ENCODE data around the gene APOBEC3H. TPM values are rescaled to one million over a fixed set of nuclear protein-coding genes. Genes with fewer than 3 reads are reported as not detected.

Gene APOBEC3H
- polyA plus RNA-seq, 1 donor (not counting 4 experiments of a cell fraction or from before 2014, with no cell fraction given) = 0.41 TPM

DNA sequence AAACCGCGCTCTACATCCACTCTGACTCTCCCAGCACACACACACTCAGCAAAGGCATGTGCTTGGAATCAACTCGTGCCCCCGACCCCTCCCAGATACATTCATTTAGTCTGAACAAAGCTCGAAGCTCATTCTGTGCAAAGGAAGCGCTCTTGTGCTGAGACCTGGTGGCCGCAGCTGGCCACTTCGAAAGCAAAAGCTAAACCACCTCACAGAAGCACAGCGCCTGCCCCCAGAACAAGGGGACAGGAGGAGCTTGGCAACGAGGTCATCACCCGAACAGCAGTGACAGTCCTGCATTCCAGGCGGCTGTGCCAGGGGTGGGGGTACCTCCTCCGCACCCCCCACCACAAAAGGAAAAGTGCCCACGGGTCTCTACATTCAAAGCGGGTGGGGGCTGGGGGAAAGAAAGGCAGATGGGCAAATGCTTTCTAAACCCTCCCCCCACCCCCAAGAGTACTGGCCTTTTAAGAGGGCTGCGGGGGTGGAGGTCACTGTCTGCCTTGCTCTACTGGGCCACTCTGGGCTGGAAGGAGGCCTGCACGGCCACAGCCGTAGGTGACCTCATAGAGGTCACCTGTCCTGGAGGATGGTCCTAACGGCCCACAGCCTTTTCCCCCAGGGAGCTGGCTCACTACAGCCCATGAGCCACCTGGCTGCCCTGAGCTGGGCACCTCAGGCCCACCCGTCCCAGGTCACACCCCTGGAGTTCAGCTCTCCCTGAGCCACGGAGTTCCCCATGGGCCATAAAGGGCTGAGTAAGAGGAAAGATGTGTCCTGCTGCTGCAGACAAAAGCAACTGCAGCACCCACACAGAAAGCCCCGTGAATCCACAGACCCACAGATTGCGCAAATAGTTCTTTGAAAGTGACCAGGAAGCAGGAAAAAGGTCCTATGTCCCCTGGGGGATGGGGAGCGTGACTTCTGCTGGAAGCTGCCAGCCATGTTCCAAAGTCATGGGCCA, 34.1 kb downstream of the APOBEC3H start:
- no peaks in the 10 kb centered on the region for H3K9me1 ChIP-seq (ENCODE audit: control insufficient read depth, extremely low read depth, insufficient read depth, low read length)
- H3K36me3 ChIP-seq (ENCODE audit: control insufficient read depth in 2 of 2, extremely low read depth in 1 of 2, insufficient read depth in 2 of 2, low read length in 2 of 2) = no peaks in the 10 kb centered on the region
- peaks cover 15% of the 10 kb centered on the region for H3K27me3 ChIP-seq (ENCODE audit: control insufficient read depth, extremely low read depth, insufficient read depth, low read length)
- H2AFZ ChIP-seq (ENCODE audit: control insufficient read depth, low read length) = no peak overlapping the region
- H3K79me2 ChIP-seq (ENCODE audit: control insufficient read depth, insufficient read depth, low read length) = no peaks in the 10 kb centered on the region
- H3K9me3 ChIP-seq (ENCODE audit: control insufficient read depth, low read depth, low read length) = no peaks in the 10 kb centered on the region
- H3K9ac ChIP-seq (ENCODE audit: control insufficient read depth, extremely low read depth, insufficient read depth, low read length) = no peak overlapping the region
- H3K4me2 ChIP-seq (ENCODE audit: control insufficient read depth, extremely low read depth, insufficient read depth, low read depth, low read length) = no peak overlapping the region
- H3K4me1 ChIP-seq (ENCODE audit: control insufficient read depth, extremely low read depth, insufficient read depth, low read length) = no peaks in the 10 kb centered on the region
- FAIRE-seq (no peak), DNase-seq (ENCODE audit: low read depth, low spot score) (no peak)
- H3K27ac ChIP-seq (ENCODE audit: control insufficient read depth, insufficient read depth, low read length) = no peak overlapping the region
- TF ChIP-seq, protein P1, sequence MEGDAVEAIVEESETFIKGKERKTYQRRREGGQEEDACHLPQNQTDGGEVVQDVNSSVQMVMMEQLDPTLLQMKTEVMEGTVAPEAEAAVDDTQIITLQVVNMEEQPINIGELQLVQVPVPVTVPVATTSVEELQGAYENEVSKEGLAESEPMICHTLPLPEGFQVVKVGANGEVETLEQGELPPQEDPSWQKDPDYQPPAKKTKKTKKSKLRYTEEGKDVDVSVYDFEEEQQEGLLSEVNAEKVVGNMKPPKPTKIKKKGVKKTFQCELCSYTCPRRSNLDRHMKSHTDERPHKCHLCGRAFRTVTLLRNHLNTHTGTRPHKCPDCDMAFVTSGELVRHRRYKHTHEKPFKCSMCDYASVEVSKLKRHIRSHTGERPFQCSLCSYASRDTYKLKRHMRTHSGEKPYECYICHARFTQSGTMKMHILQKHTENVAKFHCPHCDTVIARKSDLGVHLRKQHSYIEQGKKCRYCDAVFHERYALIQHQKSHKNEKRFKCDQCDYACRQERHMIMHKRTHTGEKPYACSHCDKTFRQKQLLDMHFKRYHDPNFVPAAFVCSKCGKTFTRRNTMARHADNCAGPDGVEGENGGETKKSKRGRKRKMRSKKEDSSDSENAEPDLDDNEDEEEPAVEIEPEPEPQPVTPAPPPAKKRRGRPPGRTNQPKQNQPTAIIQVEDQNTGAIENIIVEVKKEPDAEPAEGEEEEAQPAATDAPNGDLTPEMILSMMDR (optimal IDR thresholded peaks at IDR 0.05 in 1 of 3, IDR thresholded peaks at IDR 0.05 in 1 of 3, conservative IDR thresholded peaks at IDR 0.05 in 1 of 3; ENCODE audit: extremely low read depth in 1 of 3, insufficient read depth in 2 of 3, low read length in 3 of 3) = no peak
- no peak for TF ChIP-seq EZH2 (IDR thresholded peaks at IDR 0.05; ENCODE audit: low read length)
- no peak overlapping the region for H3K4me3 ChIP-seq (ENCODE audit: control insufficient read depth in 2 of 3, extremely low read depth in 1 of 3, insufficient read depth in 2 of 3, low read depth in 1 of 3, low read length in 3 of 3)
- dilution Hi-C loops (cut with MboI; ENCODE audit: extremely low pct_ligation_motif_present, low sequenced_read_pairs) = no loop called here
- H4K20me1 ChIP-seq (ENCODE audit: control insufficient read depth, extremely low read depth, insufficient read depth, low read length) = no peaks in the 10 kb centered on the region

DNA sequence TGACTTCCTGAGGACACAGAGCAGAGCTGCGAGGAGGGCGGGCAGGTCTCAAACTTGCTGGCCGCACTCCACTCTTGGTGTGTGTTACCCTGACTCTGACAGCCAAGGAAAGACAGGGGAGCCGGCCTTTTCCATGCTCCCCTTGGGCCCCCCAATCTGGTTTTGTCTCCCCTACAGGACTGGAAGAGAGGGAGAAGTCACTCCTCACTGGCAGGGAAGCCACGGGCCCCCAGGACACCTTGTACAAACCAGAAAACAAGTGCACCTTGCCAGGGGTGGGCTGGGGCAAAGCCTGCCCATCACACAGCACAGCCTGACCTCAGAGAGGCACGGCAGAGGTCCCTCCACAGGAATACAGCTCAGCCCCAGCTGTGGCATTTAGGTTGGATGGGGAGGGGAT, 35.2 kb downstream of the APOBEC3H start:
- H2AFZ ChIP-seq (ENCODE audit: control insufficient read depth, low read length) = no peak overlapping the region
- peaks cover 17% of the 10 kb centered on the region for H3K27me3 ChIP-seq (ENCODE audit: control insufficient read depth, extremely low read depth, insufficient read depth, low read length)
- no peak for TF ChIP-seq EZH2 (IDR thresholded peaks at IDR 0.05; ENCODE audit: low read length)
- TF ChIP-seq, protein P1 (optimal IDR thresholded peaks at IDR 0.05 in 1 of 3, IDR thresholded peaks at IDR 0.05 in 1 of 3, conservative IDR thresholded peaks at IDR 0.05 in 1 of 3; ENCODE audit: extremely low read depth in 1 of 3, insufficient read depth in 2 of 3, low read length in 3 of 3) = no peak
- no peaks in the 10 kb centered on the region for H3K9me1 ChIP-seq (ENCODE audit: control insufficient read depth, extremely low read depth, insufficient read depth, low read length)
- no peaks in the 10 kb centered on the region for H3K36me3 ChIP-seq (ENCODE audit: control insufficient read depth in 2 of 2, extremely low read depth in 1 of 2, insufficient read depth in 2 of 2, low read length in 2 of 2)
- no peak for DNase-seq (ENCODE audit: low read depth, low spot score)
- H3K4me1 ChIP-seq (ENCODE audit: control insufficient read depth, extremely low read depth, insufficient read depth, low read length) = no peaks in the 10 kb centered on the region
- no peak for FAIRE-seq
- H3K9ac ChIP-seq (ENCODE audit: control insufficient read depth, extremely low read depth, insufficient read depth, low read length) = no peak overlapping the region
- no peak overlapping the region for H3K27ac ChIP-seq (ENCODE audit: control insufficient read depth, insufficient read depth, low read length)
- H3K79me2 ChIP-seq (ENCODE audit: control insufficient read depth, insufficient read depth, low read length) = no peaks in the 10 kb centered on the region
- no peaks in the 10 kb centered on the region for H3K9me3 ChIP-seq (ENCODE audit: control insufficient read depth, low read depth, low read length)
- H4K20me1 ChIP-seq (ENCODE audit: control insufficient read depth, extremely low read depth, insufficient read depth, low read length) = no peaks in the 10 kb centered on the region
- no peak overlapping the region for H3K4me2 ChIP-seq (ENCODE audit: control insufficient read depth, extremely low read depth, insufficient read depth, low read depth, low read length)
- no peak overlapping the region for H3K4me3 ChIP-seq (ENCODE audit: control insufficient read depth in 2 of 3, extremely low read depth in 1 of 3, insufficient read depth in 2 of 3, low read depth in 1 of 3, low read length in 3 of 3)
- dilution Hi-C loops (cut with MboI; ENCODE audit: extremely low pct_ligation_motif_present, low sequenced_read_pairs) = no loop called here
